Uterus (tissue), 4 donors: ENCODE results near the gene SUGCT. TPM values are rescaled to one million over a fixed set of nuclear protein-coding genes. Genes with fewer than 3 reads are reported as not detected.

Experiments used
- DNase-seq, 2 donors: peaks; one replicate each; pipeline ENCODE4 v3.0.0-alpha.2; 2019 to 2020
- H3K27ac ChIP-seq, 2 donors: fragments of 200-600 bp; sonication (generic); 1 replicate in 1 of 2; 2 replicates in 1 of 2; pipeline ENCODE4 v1.5.1; 2016 to 2018
- H3K27me3 ChIP-seq, 2 donors: fragments of 200-600 bp; sonication (generic); one replicate each; pipeline ENCODE4 v1.5.1; 2018 to 2019; ENCODE audit warnings: control low read depth in 1 of 2
- H3K36me3 ChIP-seq, 2 donors: fragments of 200-600 bp; sonication (generic); one replicate each; pipeline ENCODE4 v1.5.1; 2019; ENCODE audit warnings: control low read depth in 1 of 2
- H3K4me1 ChIP-seq, 2 donors: fragments of 200-600 bp; sonication (generic); one replicate each; pipeline ENCODE4 v1.5.1; 2018 to 2019; ENCODE audit warnings: control low read depth in 1 of 2
- H3K4me3 ChIP-seq, 2 donors: fragments of 200-600 bp; sonication (generic); 1 replicate in 1 of 2; 2 replicates in 1 of 2; pipeline ENCODE4 v1.5.1; 2018 to 2019; ENCODE audit warnings: mild to moderate bottlenecking in 1 of 2
- H3K9me3 ChIP-seq, 2 donors: fragments of 200-600 bp; sonication (generic); one replicate each; pipeline ENCODE4 v1.5.1; 2019; ENCODE audit warnings: control low read depth in 1 of 2
- CTCF ChIP-seq, 4 experiments: fragments of 200-600 bp in 2 of 4; fragments of 450-650 bp in 2 of 4; sonication (generic) in 2 of 4; IDR thresholded peaks; one replicate each; pipeline ENCODE4 v1.5.1; 2016 to 2019; ENCODE audit warnings: antibody characterized with exemption in 4 of 4, mild to moderate bottlenecking in 2 of 4, moderate library complexity in 1 of 4
- POLR2A ChIP-seq, 2 donors: fragments of 450-650 bp; IDR thresholded peaks; one replicate each; pipeline ENCODE4 v1.6.1; 2016; ENCODE audit warnings: antibody characterized with exemption in 2 of 2, mild to moderate bottlenecking in 1 of 2, moderate library complexity in 1 of 2
- intact Hi-C: fragments of 100-400 bp; cut with DNase I; formaldehyde crosslinking; loops from one replicate; pipeline ENCODE4 v1.15.1; 2023; ENCODE audit warnings: low total_unique reads
- total RNA-seq, 4 donors: library from RNA; depleted of rRNA in 3 of 4; stranded (reverse); fragments of >200 nt in 3 of 4; gene quantifications; one replicate each; pipeline versions ENCODE4 v1.1.0 to v1.2.4, GENCODE V29; 2014 to 2023
- donor health status: DM: yes; HTN: yes; CAD: no.

SUGCT gene
- total RNA-seq, 4 donors from 2014 or later, result 2.0 to 9.6 (median 6.3) TPM; not detected in 1

- TF ChIP-seq POLR2A (IDR thresholded peaks at IDR 0.05), result no peak
- TF ChIP-seq CTCF (IDR thresholded peaks at IDR 0.05), result no peak
- Histone ChIP-seq H3K36me3 (no peaks in the 10 kb centered on the region), H3K9me3 (peaks cover 0 to 9% of the 10 kb centered on the region in 2 donors), H3K4me3 (no peak overlapping the region), H3K27ac (no peak overlapping the region), H3K27me3 (no peaks in the 10 kb centered on the region), H3K4me1 (no peaks in the 10 kb centered on the region)
- DNase-seq, result no peak
- intact Hi-C loops, result no loop called here
Observed at GRCh38 chr7:40808378-40808942, 673.7 kb downstream of the SUGCT start.

- H3K4me3 ChIP-seq, result no peak overlapping the region
- intact Hi-C loops, result no loop called here
Observed at GRCh38 chr7:40810274-40810673, 675.5 kb downstream of the SUGCT start.

GRCh38 chr7:40811666-40812065 lies 676.9 kb downstream of the SUGCT start:
- Histone ChIP-seq H3K4me3 (no peak overlapping the region), H3K9me3 (peaks cover 0 to 9% of the 10 kb centered on the region in 2 donors), H3K4me1 (no peaks in the 10 kb centered on the region), H3K27ac (no peak overlapping the region), H3K36me3 (no peaks in the 10 kb centered on the region), H3K27me3 (no peaks in the 10 kb centered on the region)
- intact Hi-C loops, result no loop called here
- no peak for DNase-seq
- TF ChIP-seq POLR2A (IDR thresholded peaks at IDR 0.05) (no peak), CTCF (IDR thresholded peaks at IDR 0.05) (no peak)

More at GRCh38 chr7:40810274-40810673, 675.5 kb downstream of the SUGCT start:
- H3K4me1 ChIP-seq, result no peaks in the 10 kb centered on the region
- H3K27ac ChIP-seq, result no peak overlapping the region
- DNase-seq, result no peak
- H3K27me3 ChIP-seq, result no peaks in the 10 kb centered on the region
- H3K9me3 ChIP-seq, result peaks cover 0 to 9% of the 10 kb centered on the region in 2 donors
- no peak for TF ChIP-seq CTCF (IDR thresholded peaks at IDR 0.05)
- no peak for TF ChIP-seq POLR2A (IDR thresholded peaks at IDR 0.05)
- no peaks in the 10 kb centered on the region for H3K36me3 ChIP-seq

GRCh38 chr7:40815022-40815421 lies 680.2 kb downstream of the SUGCT start:
- no peaks in the 10 kb centered on the region for H3K36me3 ChIP-seq
- H3K4me1 ChIP-seq, result no peaks in the 10 kb centered on the region
- intact Hi-C loops, result no loop called here
- no peak overlapping the region for H3K4me3 ChIP-seq
- H3K27me3 ChIP-seq, result no peaks in the 10 kb centered on the region
- DNase-seq, result no peak
- H3K9me3 ChIP-seq, result peaks cover 0 to 9% of the 10 kb centered on the region in 2 donors
- TF ChIP-seq POLR2A (IDR thresholded peaks at IDR 0.05) (no peak), CTCF (IDR thresholded peaks at IDR 0.05) (no peak)
- no peak overlapping the region for H3K27ac ChIP-seq

- no peak for TF ChIP-seq CTCF (IDR thresholded peaks at IDR 0.05)
- no peak for TF ChIP-seq POLR2A (IDR thresholded peaks at IDR 0.05)
- intact Hi-C loops, result no loop called here
- no peak overlapping the region for H3K4me3 ChIP-seq
- H3K4me1 ChIP-seq, result no peaks in the 10 kb centered on the region
- H3K27ac ChIP-seq, result no peak overlapping the region
- no peak for DNase-seq
- peaks cover 0 to 9% of the 10 kb centered on the region in 2 donors for H3K9me3 ChIP-seq
- no peaks in the 10 kb centered on the region for H3K36me3 ChIP-seq
- no peaks in the 10 kb centered on the region for H3K27me3 ChIP-seq
Observed at GRCh38 chr7:40815512-40815911, 680.7 kb downstream of the SUGCT start.
